Body of pancreas (tissue), 4 donors: ENCODE results near the gene HPSE2. TPM values are rescaled to one million over a fixed set of nuclear protein-coding genes. Genes with fewer than 3 reads are reported as not detected.

Experiments used
- ATAC-seq: fragments of 150-250 bp; one replicate; pipeline ENCODE4 v1.9.1; 2016
- DNase-seq, 4 donors: peaks; one replicate each; pipeline ENCODE4 v3.0.0-alpha.2; 2019
- H3K27ac ChIP-seq, 4 donors: fragments of 200-600 bp; sonication (generic); 1 replicate in 3 of 4; 2 replicates in 1 of 4; pipeline versions ENCODE4 v1.5.1 to v1.6.1; 2016 to 2019; ENCODE audit warnings: mild to moderate bottlenecking in 1 of 4, mixed read lengths in 1 of 4, moderate library complexity in 1 of 4
- H3K27me3 ChIP-seq, 2 donors: fragments of 200-600 bp; sonication (generic); one replicate each; pipeline ENCODE4 v1.6.0; 2016; ENCODE audit warnings: mild to moderate bottlenecking in 1 of 2
- H3K36me3 ChIP-seq, 2 donors: fragments of 200-600 bp; sonication (generic); replicated peaks in 1 of 2; 2 replicates each; pipeline ENCODE4 v1.5.1; 2016; ENCODE audit warnings: low read depth in 2 of 2; ENCODE audit not compliant: insufficient read depth in 1 of 2
- H3K4me1 ChIP-seq: fragments of 200-600 bp; sonication (generic); one replicate; pipeline ENCODE4 v1.6.0; 2016
- H3K4me3 ChIP-seq, 2 donors: fragments of 200-600 bp; sonication (generic); 1 replicate in 1 of 2; 2 replicates in 1 of 2; pipeline ENCODE4 v1.5.1; 2016 to 2019
- H3K9me3 ChIP-seq, 3 donors: fragments of 200-600 bp; sonication (generic); 1 replicate in 2 of 3; 2 replicates in 1 of 3; pipeline ENCODE4 v1.5.1; 2016
- CTCF ChIP-seq, 7 experiments: fragments of 450-650 bp in 4 of 7; fragments of 200-600 bp in 3 of 7; sonication (generic) in 3 of 7; IDR thresholded peaks; one replicate each; pipeline ENCODE4 v1.5.1; 2016 to 2019; ENCODE audit warnings: antibody characterized with exemption in 7 of 7
- POLR2A ChIP-seq, 3 donors: fragments of 450-650 bp; IDR thresholded peaks; one replicate each; pipeline ENCODE4 v1.6.1; 2016; ENCODE audit warnings: antibody characterized with exemption in 3 of 3, mild to moderate bottlenecking in 2 of 3
- WGBS, 2 donors: methylation state at CpG; one replicate each; pipeline ENCODE4 v1.1.5; 2017; 5-methylcytosine and 5-hydroxymethylcytosine counted together
- intact Hi-C: fragments of 100-400 bp; cut with DNase I; formaldehyde crosslinking; loops from one replicate; pipeline ENCODE4 v1.15.1; 2023
- total RNA-seq, 2 donors: library from RNA; depleted of rRNA; stranded (reverse); fragments of >200 nt; gene quantifications; one replicate each; pipeline ENCODE4 v1.1.0, GENCODE V29; 2016

HPSE2 gene
- total RNA-seq, 2 donors from 2014 or later, result not detected

GRCh38 chr10:99007457-99007856 lies 228.2 kb downstream of the HPSE2 start:
- Histone ChIP-seq H3K27ac (no peak overlapping the region), H3K4me1 (no peaks in the 10 kb centered on the region), H3K9me3 (peaks cover 0 to 2% (median 0%) of the 10 kb centered on the region in 3 donors), H3K4me3 (no peak overlapping the region), H3K36me3 (no peaks in the 10 kb centered on the region), H3K27me3 (no peaks in the 10 kb centered on the region)
- no peak for ATAC-seq
- no peak for TF ChIP-seq POLR2A (IDR thresholded peaks at IDR 0.05)
- no peak for TF ChIP-seq CTCF (IDR thresholded peaks at IDR 0.05)
- DNase-seq, result no peak
- intact Hi-C loops, result no loop called here

- ATAC-seq (no peak), DNase-seq (no peak)
- no peak for TF ChIP-seq POLR2A (IDR thresholded peaks at IDR 0.05)
- TF ChIP-seq CTCF (IDR thresholded peaks at IDR 0.05), result no peak
- peaks cover 0 to 2% (median 0%) of the 10 kb centered on the region in 3 donors for H3K9me3 ChIP-seq
- H3K27me3 ChIP-seq, result no peaks in the 10 kb centered on the region
- H3K4me3 ChIP-seq, result no peak overlapping the region
- intact Hi-C loops, result no loop called here
- 74 to 79% methylated on average over 1 of the region's 1 CpG for WGBS, 2 donors
- no peaks in the 10 kb centered on the region for H3K4me1 ChIP-seq
- no peak overlapping the region for H3K27ac ChIP-seq
- H3K36me3 ChIP-seq, result no peaks in the 10 kb centered on the region
These were observed 230.4 kb downstream of the HPSE2 start for GRCh38 chr10:99005254-99005653.

GRCh38 chr10:99004738-99005137 lies 230.9 kb downstream of the HPSE2 start:
- TF ChIP-seq CTCF (IDR thresholded peaks at IDR 0.05) (no peak), POLR2A (IDR thresholded peaks at IDR 0.05) (no peak)
- Histone ChIP-seq H3K9me3 (peaks cover 0 to 2% (median 0%) of the 10 kb centered on the region in 3 donors), H3K4me3 (no peak overlapping the region), H3K4me1 (no peaks in the 10 kb centered on the region), H3K36me3 (no peaks in the 10 kb centered on the region), H3K27me3 (no peaks in the 10 kb centered on the region), H3K27ac (no peak overlapping the region)
- DNase-seq, result no peak
- ATAC-seq, result no peak
- intact Hi-C loops, result no loop called here
- 60 to 73% methylated on average over 1 of the region's 1 CpG for WGBS, 2 donors

GRCh38 chr10:99002392-99002791 lies 233.3 kb downstream of the HPSE2 start:
- Histone ChIP-seq H3K4me3 (no peak overlapping the region), H3K36me3 (no peaks in the 10 kb centered on the region), H3K9me3 (peaks cover 0 to 2% (median 0%) of the 10 kb centered on the region in 3 donors), H3K4me1 (no peaks in the 10 kb centered on the region), H3K27me3 (no peaks in the 10 kb centered on the region), H3K27ac (no peak overlapping the region)
- TF ChIP-seq CTCF (IDR thresholded peaks at IDR 0.05) (no peak), POLR2A (IDR thresholded peaks at IDR 0.05) (no peak)
- intact Hi-C loops, result no loop called here
- WGBS, 2 donors, result 72 to 79% methylated on average over 1 of the region's 1 CpG
- DNase-seq, result no peak
- ATAC-seq, result no peak

GRCh38 chr10:98997596-98997995 lies 238.1 kb downstream of the HPSE2 start:
- Histone ChIP-seq H3K9me3 (no peaks in the 10 kb centered on the region), H3K36me3 (no peaks in the 10 kb centered on the region), H3K4me1 (no peaks in the 10 kb centered on the region), H3K27ac (no peak overlapping the region), H3K4me3 (no peak overlapping the region), H3K27me3 (no peaks in the 10 kb centered on the region)
- 65 to 72% methylated on average over 4 of the region's 4 CpGs for WGBS, 2 donors
- no peak for TF ChIP-seq POLR2A (IDR thresholded peaks at IDR 0.05)
- no peak for TF ChIP-seq CTCF (IDR thresholded peaks at IDR 0.05)
- ATAC-seq (no peak), DNase-seq (no peak)
- intact Hi-C loops, result no loop called here
